DLD1 (cell line): Measurements from ENCODE around the gene NDUFAF3.

Source experiments
- in situ Hi-C: cut with HindIII; loops from 2 replicates; pipeline ENCODE4 v1.10.0; 2017; ENCODE audit warnings: low sequenced_read_pairs

The NDUFAF3 gene

GRCh38 chr3:49021813-49022687 lies at the start of gene NDUFAF3:
Gene NDUFAF3 (plus strand): TSS chr3:49022121. CDS start chr3:49022145, 24 bp downstream.
- in situ Hi-C loops = no loop called here

GRCh38 chr3:48974076-48974864 lies 47.7 kb upstream of the NDUFAF3 start:
- in situ Hi-C loops = no loop called here

- in situ Hi-C loops = no loop called here
Observed at GRCh38 chr3:48979451-48979850, 42.5 kb upstream of the NDUFAF3 start.

- in situ Hi-C loops = no loop called here
Observed at GRCh38 chr3:48980295-48980694, 41.6 kb upstream of the NDUFAF3 start.

- in situ Hi-C loops = no loop called here
Observed at GRCh38 chr3:48982016-48982415, 39.9 kb upstream of the NDUFAF3 start.

- in situ Hi-C loops = no loop called here
Observed at GRCh38 chr3:48982686-48983085, 39.2 kb upstream of the NDUFAF3 start.

- in situ Hi-C loops = no loop called here
Observed at GRCh38 chr3:48983096-48983495, 38.8 kb upstream of the NDUFAF3 start.

- in situ Hi-C loops = no loop called here
Observed at GRCh38 chr3:48984663-48985062, 37.3 kb upstream of the NDUFAF3 start.

GRCh38 chr3:48985831-48986376 lies 36.0 kb upstream of the NDUFAF3 start:
- in situ Hi-C loops = no loop called here

- in situ Hi-C loops = no loop called here
Observed at GRCh38 chr3:48989126-48989795, 32.7 kb upstream of the NDUFAF3 start.

GRCh38 chr3:48989796-48990635 lies 31.9 kb upstream of the NDUFAF3 start, which contains the start of gene P4HTM:
Gene P4HTM (plus strand): TSS chr3:48990241. CDS start chr3:48990257, 16 bp downstream.
- in situ Hi-C loops = no loop called here

GRCh38 chr3:48990636-48991469 lies 31.1 kb upstream of the NDUFAF3 start:
- in situ Hi-C loops = no loop called here

- in situ Hi-C loops = no loop called here
Observed at GRCh38 chr3:48991851-48992545, 29.9 kb upstream of the NDUFAF3 start.

GRCh38 chr3:48993834-48994233 lies 28.1 kb upstream of the NDUFAF3 start:
- in situ Hi-C loops = no loop called here

GRCh38 chr3:48996640-48997039 lies 25.3 kb upstream of the NDUFAF3 start:
- in situ Hi-C loops = no loop called here

- in situ Hi-C loops = no loop called here
Observed at GRCh38 chr3:48997102-48997635, 24.8 kb upstream of the NDUFAF3 start.

- in situ Hi-C loops = no loop called here
Observed at GRCh38 chr3:48997714-48998637, 23.9 kb upstream of the NDUFAF3 start.
